Lower leg skin (tissue), 4 donors: ENCODE measurements around the gene AQP9. TPM values are rescaled to one million over a fixed set of nuclear protein-coding genes. Genes with fewer than 3 reads are reported as not detected.

ENCODE experiments used
- DNase-seq, 2 donors: peaks; one replicate each; pipeline ENCODE4 v3.0.0-alpha.2; 2019; ENCODE audit warnings: low spot score in 2 of 2
- H3K4me3 ChIP-seq: fragments of 200-600 bp; sonication (generic); 2 replicates; pipeline ENCODE4 v1.5.1; 2017; ENCODE audit warnings: mild to moderate bottlenecking, low read depth; ENCODE audit not compliant: poor library complexity, severe bottlenecking
- CTCF ChIP-seq, 3 donors: fragments of 450-650 bp; IDR thresholded peaks; one replicate each; pipeline ENCODE4 v1.5.1; 2016; ENCODE audit warnings: antibody characterized with exemption in 3 of 3, mild to moderate bottlenecking in 3 of 3, moderate library complexity in 2 of 3
- POLR2A ChIP-seq, 2 donors: fragments of 450-650 bp; IDR thresholded peaks; one replicate each; pipeline ENCODE4 v1.6.1; 2016 to 2017; ENCODE audit warnings: antibody characterized with exemption in 2 of 2, mild to moderate bottlenecking in 1 of 2, moderate library complexity in 1 of 2
- WGBS, 2 donors: methylation state at CpG; one replicate each; pipeline ENCODE4 v1.1.5; 2018; 5-methylcytosine and 5-hydroxymethylcytosine counted together
- intact Hi-C: fragments of 100-400 bp; cut with DNase I; formaldehyde crosslinking; loops from one replicate; pipeline ENCODE4 v1.15.0; 2023; ENCODE audit warnings: low total_unique reads
- total RNA-seq, 4 donors: library from RNA; depleted of rRNA; stranded (reverse); fragments of >200 nt; gene quantifications; one replicate each; pipeline ENCODE4 v1.1.0, GENCODE V29; 2016

The AQP9 gene
- total RNA-seq, 4 donors from 2014 or later = 22.6 to 75.8 (median 38.1) TPM

GRCh38 chr15:58163985-58164384 is 25.8 kb downstream of the AQP9 start:
- WGBS, 2 donors = 68 to 74% methylated on average over 4 of the region's 4 CpGs
- TF ChIP-seq POLR2A (IDR thresholded peaks at IDR 0.05) (no peak), CTCF (IDR thresholded peaks at IDR 0.05) (no peak)
- H3K4me3 ChIP-seq = no peak overlapping the region
- no peak for DNase-seq
- intact Hi-C loops = loop anchor here (2.0 kb wide), 1 partner anchor 25 kb away; no protein-coding TSS in a partner anchor

- no peak for TF ChIP-seq POLR2A (IDR thresholded peaks at IDR 0.05)
- TF ChIP-seq CTCF (IDR thresholded peaks at IDR 0.05) = no peak
- 86 to 91% methylated on average over 1 of the region's 1 CpG for WGBS, 2 donors
- no peak overlapping the region for H3K4me3 ChIP-seq
- intact Hi-C loops = loop anchor here (2.0 kb wide), 1 partner anchor 24 kb away; no protein-coding TSS in a partner anchor
- no peak for DNase-seq
Measured at GRCh38 chr15:58164926-58165325, 26.7 kb downstream of the AQP9 start.

GRCh38 chr15:58165661-58166060 is 27.5 kb downstream of the AQP9 start:
- intact Hi-C loops = loop anchor here (2.0 kb wide), 1 partner anchor 23 kb away; no protein-coding TSS in a partner anchor
- TF ChIP-seq POLR2A (IDR thresholded peaks at IDR 0.05) (no peak), CTCF (IDR thresholded peaks at IDR 0.05) (no peak)
- H3K4me3 ChIP-seq = no peak overlapping the region
- DNase-seq = no peak

- H3K4me3 ChIP-seq = no peak overlapping the region
- intact Hi-C loops = no loop called here
- WGBS, 2 donors = 84 to 86% methylated on average over 3 of the region's 3 CpGs
- no peak for DNase-seq
- no peak for TF ChIP-seq POLR2A (IDR thresholded peaks at IDR 0.05)
- TF ChIP-seq CTCF (IDR thresholded peaks at IDR 0.05) = no peak
Measured at GRCh38 chr15:58167095-58167691, 29.0 kb downstream of the AQP9 start.

- no peak for DNase-seq
- TF ChIP-seq CTCF (IDR thresholded peaks at IDR 0.05) (no peak), POLR2A (IDR thresholded peaks at IDR 0.05) (no peak)
- H3K4me3 ChIP-seq = no peak overlapping the region
- intact Hi-C loops = no loop called here
- WGBS, 2 donors = 85 to 91% methylated on average over 5 of the region's 5 CpGs
Measured at GRCh38 chr15:58169934-58170333, 31.8 kb downstream of the AQP9 start.
